ENCODE results near the gene CSNK1E.

The CSNK1E gene

DNA sequence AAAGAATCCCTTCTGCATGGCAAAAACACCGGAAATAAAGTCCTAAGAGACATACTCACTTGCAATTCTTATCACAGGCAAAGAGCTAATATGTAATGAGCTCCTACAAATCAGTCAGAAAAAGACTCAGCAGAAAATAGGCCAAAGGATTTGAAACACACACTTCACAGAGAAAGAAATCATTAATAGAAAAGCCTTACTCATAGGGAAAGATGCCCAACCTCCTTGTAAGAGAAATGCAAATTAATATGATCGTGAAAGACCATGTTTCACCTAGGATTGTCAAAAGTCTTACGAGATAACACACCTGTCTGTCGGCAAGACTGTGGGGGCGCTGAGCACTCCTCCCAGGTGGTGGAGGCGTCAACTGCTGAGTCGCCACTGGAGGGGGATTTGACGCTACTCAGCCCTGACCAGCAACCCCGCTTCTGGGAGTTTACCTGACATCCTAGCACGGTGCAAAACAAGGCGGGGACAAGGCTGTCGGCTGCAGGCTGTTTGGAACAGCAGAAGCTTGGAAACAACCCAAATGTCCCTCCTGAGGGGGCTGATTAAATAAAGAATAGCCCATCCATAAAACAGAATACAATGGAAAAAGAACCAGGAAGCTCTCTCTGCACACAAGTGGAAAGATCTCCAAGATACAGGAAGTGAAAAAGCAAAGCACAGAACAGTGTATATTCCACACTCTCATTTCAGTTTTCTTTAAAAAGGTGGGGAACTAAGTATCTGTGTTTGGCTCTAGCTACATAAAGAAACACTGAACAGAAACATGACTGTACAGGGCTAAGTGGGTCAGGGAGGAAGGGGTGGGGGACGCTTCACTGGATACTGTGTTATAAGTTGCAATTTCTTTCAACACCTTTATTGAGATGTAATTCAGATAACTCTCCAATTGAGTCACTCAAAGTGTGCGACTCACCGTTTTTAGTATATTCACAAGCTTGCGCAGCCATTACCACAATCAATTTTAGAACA is 11.5 kb downstream of the CSNK1E start:
- DNase-seq, result peak; percentile 61

- no peak for DNase-seq
Observed at GRCh38 chr22:38304526-38304925, 12.7 kb downstream of the CSNK1E start.

- no peak for DNase-seq
Observed at GRCh38 chr22:38303974-38304373, 13.3 kb downstream of the CSNK1E start.

- no peak for DNase-seq
Observed at GRCh38 chr22:38302906-38303305, 14.3 kb downstream of the CSNK1E start.

DNA sequence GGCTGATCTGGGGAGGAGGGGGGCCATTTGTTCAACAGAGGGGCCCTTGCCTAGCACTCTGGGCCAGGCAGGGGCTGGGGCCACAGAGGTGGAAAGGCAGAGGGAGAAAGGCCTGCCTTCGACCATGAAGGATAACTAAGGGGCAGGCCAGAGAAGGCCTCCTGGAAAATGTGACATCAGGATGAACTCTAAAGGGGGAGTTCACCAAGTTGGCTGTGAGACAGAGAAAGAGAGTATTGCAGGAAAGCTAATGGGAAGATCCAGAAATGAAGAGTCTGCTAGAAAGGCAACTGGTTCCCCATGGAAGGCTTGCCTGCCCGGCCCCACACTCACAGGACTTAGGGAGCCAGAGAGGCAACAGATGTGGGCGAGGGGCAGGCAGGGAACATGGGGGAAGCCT is 16.3 kb downstream of the CSNK1E start:
- no peak for DNase-seq

DNA sequence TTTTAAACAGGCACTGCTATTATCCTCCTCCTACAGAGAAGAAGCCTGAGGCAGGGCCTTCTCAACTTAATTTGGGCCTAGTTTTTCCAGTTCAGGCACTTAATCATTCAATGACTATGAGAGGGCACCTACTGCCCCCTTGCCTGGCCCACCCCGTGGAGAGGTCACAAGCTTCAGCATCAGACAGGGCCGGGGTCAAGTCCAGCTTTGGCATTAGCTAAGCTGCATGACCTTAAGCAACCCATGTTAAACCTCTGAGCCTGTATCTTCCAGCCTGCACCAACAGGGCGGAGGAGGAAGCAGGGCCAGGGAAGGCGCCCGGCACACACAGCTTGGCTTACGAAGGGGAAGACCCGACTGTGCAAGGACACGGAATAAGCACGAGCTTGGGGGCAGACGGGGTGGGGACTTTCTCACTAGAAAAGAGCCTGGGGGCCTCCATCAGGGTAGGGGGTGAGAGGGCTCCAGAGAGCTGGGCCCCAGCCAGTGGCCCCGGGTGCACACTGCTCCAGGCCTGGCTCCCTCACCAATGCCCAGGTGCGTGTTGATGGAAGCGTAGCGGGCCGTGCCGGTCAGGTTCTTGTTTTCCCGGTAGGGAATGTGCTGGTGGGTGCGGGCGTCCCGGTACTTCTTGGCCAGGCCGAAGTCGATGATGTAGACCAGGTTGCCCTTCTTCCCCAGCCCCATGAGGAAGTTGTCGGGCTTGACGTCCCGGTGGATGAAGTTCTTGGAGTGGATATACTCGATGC is 16.9 kb downstream of the CSNK1E start:
- DNase-seq, result no peak

- no peak for DNase-seq
Observed at GRCh38 chr22:38299770-38300102, 17.5 kb downstream of the CSNK1E start.

GRCh38 chr22:38298312-38299005 is 18.8 kb downstream of the CSNK1E start:
- DNase-seq, result no peak

GRCh38 chr22:38296372-38296771 is 20.9 kb downstream of the CSNK1E start:
- no peak for DNase-seq

DNA sequence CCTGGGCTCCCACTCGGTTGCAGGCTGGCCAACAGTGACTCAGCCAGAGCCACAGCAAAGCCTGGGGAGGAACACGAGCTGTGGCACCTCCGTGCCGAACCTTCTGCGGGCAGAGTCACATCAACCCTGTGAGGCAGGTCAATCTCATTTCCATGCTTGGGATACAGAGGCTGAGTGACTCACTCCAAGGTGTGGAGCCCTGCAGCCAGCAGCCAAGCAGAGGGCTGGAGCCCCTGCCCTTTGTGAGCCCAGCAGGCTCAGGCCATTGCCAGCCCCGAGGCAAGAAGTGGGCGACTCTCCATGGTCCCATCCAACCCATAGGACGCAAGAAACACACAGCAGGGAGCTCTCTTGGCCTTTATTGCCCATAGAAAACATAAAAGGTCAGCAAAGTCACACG is 21.4 kb downstream of the CSNK1E start:
- no peak for DNase-seq

DNA sequence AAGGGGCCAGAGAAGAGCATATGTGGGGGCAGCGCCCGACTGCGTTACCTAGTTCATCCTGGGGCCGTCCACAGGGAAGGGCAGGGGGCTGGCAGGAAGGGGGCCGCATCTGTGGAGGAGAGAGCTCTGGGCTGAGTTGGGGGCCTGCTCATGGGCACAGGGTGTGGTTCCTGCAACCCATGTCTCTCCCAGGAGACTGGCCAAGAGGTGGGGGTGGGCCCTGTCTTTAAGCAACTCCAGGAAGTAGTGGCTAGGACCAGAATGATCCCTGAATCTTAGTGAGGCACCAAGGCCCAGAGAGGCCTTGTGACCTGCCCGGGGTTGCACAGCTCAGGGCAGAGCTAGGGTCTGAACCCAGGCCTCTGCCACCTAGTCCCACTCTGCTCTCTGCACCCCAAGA is 21.9 kb downstream of the CSNK1E start:
- DNase-seq, result no peak

- DNase-seq, result no peak
Observed at GRCh38 chr22:38294193-38294592, 23.0 kb downstream of the CSNK1E start.

- DNase-seq, result no peak
Observed at GRCh38 chr22:38292694-38293093, 24.5 kb downstream of the CSNK1E start.

DNA sequence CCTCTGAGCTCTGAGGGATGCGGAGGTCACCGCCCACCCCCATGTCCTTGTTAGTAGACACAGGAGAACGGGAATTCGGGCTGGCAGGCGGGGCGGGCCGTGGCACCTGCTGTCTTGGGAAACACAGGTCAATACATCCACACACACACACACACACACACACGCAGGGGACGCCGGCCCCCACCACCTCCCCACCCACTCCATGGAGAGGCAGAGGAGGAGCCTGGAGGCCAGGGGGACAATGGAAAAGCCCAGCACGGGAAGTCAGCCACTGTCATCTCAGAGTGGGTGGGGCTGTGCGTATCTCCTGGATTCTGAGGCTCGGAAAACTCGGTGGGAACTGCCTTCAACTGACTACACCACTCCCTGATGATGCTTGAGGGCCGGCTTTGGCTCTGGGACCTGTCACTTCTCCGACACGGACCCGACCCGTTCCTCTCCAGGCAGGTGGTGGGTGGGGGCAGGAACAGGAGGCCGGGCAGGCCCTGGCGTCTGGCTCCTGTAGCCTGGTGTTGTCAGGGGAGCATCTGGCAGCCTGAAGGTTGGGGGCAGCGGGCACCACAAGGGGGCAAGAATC is 25.9 kb downstream of the CSNK1E start:
- DNase-seq, result no peak

DNA sequence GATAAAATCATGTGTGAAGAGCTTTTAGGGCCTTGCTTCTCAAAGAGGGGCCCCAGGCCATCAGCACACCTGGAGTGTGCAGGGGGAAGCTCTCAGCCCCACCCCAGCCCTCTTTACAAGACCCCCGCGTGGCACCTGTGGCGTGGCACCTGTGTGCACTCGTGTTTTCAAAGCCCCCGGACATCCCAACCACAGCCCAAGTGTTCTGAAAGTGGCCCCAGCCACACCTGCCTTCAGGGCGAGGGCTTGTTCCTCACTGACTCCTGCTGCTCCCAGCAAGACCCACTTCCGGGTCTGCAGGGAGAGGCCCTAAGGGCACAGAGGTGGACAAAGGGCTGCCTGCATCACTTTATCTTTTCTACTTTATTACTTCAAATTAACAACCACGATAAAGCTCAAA is 26.9 kb downstream of the CSNK1E start:
- DNase-seq, result no peak

DNA sequence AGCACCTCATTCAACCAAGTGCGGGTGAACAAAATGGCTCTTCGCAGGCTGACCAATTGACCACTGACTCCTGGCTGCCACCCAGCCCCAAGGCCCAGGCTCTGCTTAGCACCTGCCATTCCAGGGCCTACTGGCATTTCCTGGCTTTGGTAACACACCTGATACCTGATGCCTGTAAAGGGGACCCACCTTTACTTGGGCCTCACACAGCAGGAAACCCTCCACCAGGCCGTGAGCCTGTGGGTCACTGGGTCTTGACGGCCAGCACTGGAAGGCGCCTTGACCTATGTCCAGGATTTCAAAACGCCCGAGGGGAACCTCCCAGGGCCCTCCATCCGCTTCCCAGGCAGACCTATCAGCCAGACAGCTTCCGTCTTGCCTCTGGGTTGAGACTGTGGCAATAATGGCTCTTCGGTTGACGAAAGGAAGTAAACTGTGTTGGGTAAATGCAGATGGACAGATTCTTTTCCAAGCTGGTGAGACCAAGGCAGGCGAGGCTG is 27.6 kb downstream of the CSNK1E start:
- DNase-seq, result no peak

GRCh38 chr22:38286915-38287669 is 30.1 kb downstream of the CSNK1E start:
- DNase-seq, result no peak

DNA sequence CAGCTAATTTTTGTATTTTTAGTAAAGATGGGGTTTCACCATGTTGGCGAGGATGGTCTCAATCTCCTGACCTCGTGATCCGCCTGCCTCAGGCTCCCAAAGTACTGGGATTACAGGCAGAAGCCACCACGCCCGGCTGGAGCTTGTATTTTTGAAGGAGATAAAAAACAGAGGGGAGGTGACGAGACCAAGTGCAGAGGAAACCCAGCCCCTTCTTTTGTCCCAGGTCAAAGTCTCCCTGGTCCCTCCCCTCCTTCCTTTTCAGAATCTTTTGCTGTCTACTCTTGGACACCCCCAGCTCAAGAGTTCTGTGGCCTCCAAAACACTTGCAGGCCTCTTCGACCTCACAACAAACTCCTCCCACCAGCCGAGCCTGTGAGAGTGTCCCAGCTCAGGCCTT is 32.2 kb downstream of the CSNK1E start:
- DNase-seq, result no peak

DNA sequence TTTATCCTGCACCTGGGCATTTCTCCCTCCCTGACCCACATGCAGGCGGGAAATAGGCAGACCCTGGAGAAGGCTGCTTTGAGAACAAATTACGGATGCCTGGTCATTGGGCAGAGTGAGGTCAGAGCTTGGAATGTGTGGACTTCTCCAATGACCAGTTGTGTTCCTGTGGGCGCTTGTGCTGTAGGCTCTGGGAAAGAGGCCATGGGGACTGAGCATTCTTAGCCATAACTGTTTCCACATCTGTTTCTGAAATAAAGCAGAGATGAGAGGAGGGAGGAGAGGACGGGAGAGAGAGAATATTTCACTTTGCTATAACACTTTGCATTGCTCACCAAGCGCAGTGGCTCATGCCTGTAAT is 33.2 kb downstream of the CSNK1E start:
- DNase-seq, result no peak

GRCh38 chr22:38282397-38282796 is 34.8 kb downstream of the CSNK1E start:
- no peak for DNase-seq

DNA sequence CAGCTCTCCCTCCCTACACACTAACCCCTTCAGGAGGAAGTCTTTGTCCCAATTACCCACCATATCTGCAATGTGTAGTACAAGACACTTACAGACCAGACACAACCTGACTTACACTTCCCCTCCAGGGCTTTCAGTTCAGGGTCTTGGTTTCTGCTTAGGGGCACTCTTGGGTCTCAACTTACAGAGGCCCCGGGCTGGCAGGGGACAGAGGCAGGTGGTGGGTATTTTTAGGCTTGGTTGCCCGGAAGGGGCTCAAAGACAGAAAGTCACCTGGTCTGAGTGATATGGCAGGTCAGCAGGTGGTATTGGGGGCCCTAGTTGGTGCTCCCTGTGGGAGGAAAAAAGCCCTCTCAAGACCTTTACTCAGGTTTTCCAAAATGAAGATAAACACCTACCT is 41.1 kb downstream of the CSNK1E start:
- no peak for DNase-seq

- peak; percentile 13 for DNase-seq
Observed at GRCh38 chr22:38273135-38273826, 44.0 kb downstream of the CSNK1E start.

Measured in NCI-H1105 treated with DMSO at 0.1 percent for 48 hours (cell line).